Panc1 (cell line): Measurements from ENCODE around the gene MFAP1. TPM values are rescaled to one million over a fixed set of nuclear protein-coding genes. Genes with fewer than 3 reads are reported as not detected.
A peak's percentile ranks its signal among the peaks of the same experiment; 100 is the strongest.

Source experiments
- ATAC-seq: fragments of 200-7000 bp; cut with Tn5 transposase; 2 replicates; pipeline ENCODE4 v1.9.1; 2020; ENCODE audit warnings: mild to moderate bottlenecking, moderate library complexity
- BruUV-seq: library from RNA; stranded (reverse); fragments of 400-500 nt; replicated peaks from 2 replicates; lab custom pipeline; 2021; lab: Mats Ljungman, UMichigan
- CTCF ChIA-PET: fragments of 300-600 bp; sonication (Branson Sonifier 250); formaldehyde crosslinking; loops from one replicate; lab custom pipeline; 2022; ENCODE audit warnings: antibody characterized with exemption; lab: Charles Lee
- POLR2A ChIA-PET: fragments of 300-600 bp; sonication (Branson Sonifier 250); formaldehyde crosslinking; loops from one replicate; lab custom pipeline; 2022; ENCODE audit warnings: antibody characterized with exemption; lab: Charles Lee
- DNase-seq: peaks from one replicate; pipeline ENCODE4 v3.0.0-alpha.2; 2010; ENCODE audit warnings: low read depth, low spot score
- H3K27ac ChIP-seq: 2 replicates; pipeline ENCODE4 v1.5.1; 2011; ENCODE audit warnings: mild to moderate bottlenecking, low read length, inconsistent platforms
- H3K27me3 ChIP-seq: fragments of 200-500 bp; sonication (Bioruptor generic); 2 replicates; pipeline ENCODE4 v1.6.0; 2014; ENCODE audit warnings: low read length, inconsistent platforms; ENCODE audit not compliant: control insufficient read depth, insufficient read depth
- H3K36me3 ChIP-seq: fragments of 200-500 bp; sonication (Bioruptor generic); 2 replicates; pipeline ENCODE4 v1.5.1; 2014; ENCODE audit warnings: inconsistent platforms, mild to moderate bottlenecking, low read length, moderate library complexity; ENCODE audit not compliant: control insufficient read depth, insufficient read depth
- H3K4me1 ChIP-seq: 2 replicates; pipeline ENCODE4 v1.5.1; 2011; ENCODE audit warnings: inconsistent platforms, mild to moderate bottlenecking, low read length, moderate library complexity; ENCODE audit not compliant: control insufficient read depth, insufficient read depth
- H3K4me3 ChIP-seq, 2 experiments: 2 replicates each; pipeline ENCODE4 v1.5.1; 2011 to 2012; ENCODE audit warnings: low read depth in 2 of 2, low read length in 2 of 2, mild to moderate bottlenecking in 2 of 2, inconsistent platforms in 1 of 2, moderate library complexity in 1 of 2
- H3K9me3 ChIP-seq: fragments of 200-500 bp; sonication (Bioruptor generic); 2 replicates; pipeline ENCODE4 v1.5.1; 2014; ENCODE audit warnings: low read depth, mild to moderate bottlenecking, inconsistent platforms, low read length, moderate library complexity; ENCODE audit not compliant: control insufficient read depth, insufficient read depth
- POLR2AphosphoS5 ChIP-seq: IDR thresholded peaks from 2 replicates; pipeline ENCODE4 v1.6.1; 2012; ENCODE audit warnings: mild to moderate bottlenecking, low read depth, low read length, moderate library complexity
- REST ChIP-seq, 2 experiments: IDR thresholded peaks; 2 replicates each; pipeline ENCODE4 v1.6.1; 2011 to 2012; ENCODE audit warnings: low read depth in 2 of 2, control low read depth in 1 of 2, low read length in 1 of 2, mild to moderate bottlenecking in 1 of 2, moderate library complexity in 1 of 2; ENCODE audit not compliant: insufficient read depth in 1 of 2
- SIN3A ChIP-seq: IDR thresholded peaks from 2 replicates; pipeline ENCODE4 v1.6.1; 2012; ENCODE audit warnings: low read depth, mild to moderate bottlenecking, low read length, moderate library complexity, borderline replicate concordance; ENCODE audit not compliant: insufficient read depth
- TCF7L2 ChIP-seq: IDR thresholded peaks from 2 replicates; pipeline ENCODE4 v1.6.1; 2011; ENCODE audit warnings: mild to moderate bottlenecking, low read depth, low read length, inconsistent platforms
- in situ Hi-C: cut with HindIII; loops from 2 replicates; pipeline ENCODE4 v1.10.0; 2016; ENCODE audit warnings: low sequenced_read_pairs, low pct_unique_long_range_greater_than_20kb
- intact Hi-C: fragments of 100-400 bp; cut with micrococcal nuclease; formaldehyde crosslinking; loops from one replicate; pipeline ENCODE4 v1.10.0; 2022; ENCODE audit not compliant: unreplicated experiment
- total RNA-seq: library from RNA; stranded (reverse); gene quantifications from one replicate; pipeline ENCODE4 v1.2.1, GENCODE V29; 2021; ENCODE audit not compliant: unreplicated experiment
- TF ChIP-seq, protein P1 (sequence below): fragments of 450-650 bp; IDR thresholded peaks from 2 replicates; pipeline ENCODE4 v1.5.1; 2017; ENCODE audit warnings: mild to moderate bottlenecking

The MFAP1 gene
- total RNA-seq, 1 experiment from 2014 or later, result 29.7 TPM

GRCh38 chr15:43777267-43777914, 47.1 kb downstream of the MFAP1 start:
- DNase-seq (peak; percentile 66), ATAC-seq (peak; percentile 88)
- peak overlapping the region; percentile 88 for H3K27ac ChIP-seq
- TSS peak; percentile 68 for BruUV-seq
- TF ChIP-seq, protein P1, sequence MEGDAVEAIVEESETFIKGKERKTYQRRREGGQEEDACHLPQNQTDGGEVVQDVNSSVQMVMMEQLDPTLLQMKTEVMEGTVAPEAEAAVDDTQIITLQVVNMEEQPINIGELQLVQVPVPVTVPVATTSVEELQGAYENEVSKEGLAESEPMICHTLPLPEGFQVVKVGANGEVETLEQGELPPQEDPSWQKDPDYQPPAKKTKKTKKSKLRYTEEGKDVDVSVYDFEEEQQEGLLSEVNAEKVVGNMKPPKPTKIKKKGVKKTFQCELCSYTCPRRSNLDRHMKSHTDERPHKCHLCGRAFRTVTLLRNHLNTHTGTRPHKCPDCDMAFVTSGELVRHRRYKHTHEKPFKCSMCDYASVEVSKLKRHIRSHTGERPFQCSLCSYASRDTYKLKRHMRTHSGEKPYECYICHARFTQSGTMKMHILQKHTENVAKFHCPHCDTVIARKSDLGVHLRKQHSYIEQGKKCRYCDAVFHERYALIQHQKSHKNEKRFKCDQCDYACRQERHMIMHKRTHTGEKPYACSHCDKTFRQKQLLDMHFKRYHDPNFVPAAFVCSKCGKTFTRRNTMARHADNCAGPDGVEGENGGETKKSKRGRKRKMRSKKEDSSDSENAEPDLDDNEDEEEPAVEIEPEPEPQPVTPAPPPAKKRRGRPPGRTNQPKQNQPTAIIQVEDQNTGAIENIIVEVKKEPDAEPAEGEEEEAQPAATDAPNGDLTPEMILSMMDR, result peak; percentile 95
- TF ChIP-seq POLR2AphosphoS5, result no peak
- TF ChIP-seq REST (IDR thresholded peaks at IDR 0.05; ENCODE audit: insufficient read depth in 1 of 2, low read depth in 2 of 2, low read length in 1 of 2), result no peak
- TF ChIP-seq SIN3A, result no peak
- no peak; the same call in 1 of the 2 replicates for TF ChIP-seq TCF7L2
- ChIA-PET CTCF (interaction anchor here (0.5 to 0.9 kb wide), 5 partner anchors 8 to 549 kb away, joined by 4 to 7 read pairs (median 5); no protein-coding TSS in a partner anchor), POLR2A (interaction anchor here (0.6 to 1.3 kb wide), 4 partner anchors 9 to 31 kb away, joined by 4 to 8 read pairs (median 5); partner anchors contain the start of gene PDIA3)
- intact Hi-C loops, result no loop called here
- peak overlapping the region; percentile 74 to 92 for H3K4me3 ChIP-seq
- H3K27me3 ChIP-seq, result no peaks in the 10 kb centered on the region
- in situ Hi-C loops, result no loop called here
- no peaks in the 10 kb centered on the region for H3K9me3 ChIP-seq
- H3K36me3 ChIP-seq, result no peaks in the 10 kb centered on the region; the same call in 1 of the 2 replicates
- 0 out of 2 replicates have a peak, but pooled peaks cover 3% of the 10 kb centered on the region for H3K4me1 ChIP-seq

DNA sequence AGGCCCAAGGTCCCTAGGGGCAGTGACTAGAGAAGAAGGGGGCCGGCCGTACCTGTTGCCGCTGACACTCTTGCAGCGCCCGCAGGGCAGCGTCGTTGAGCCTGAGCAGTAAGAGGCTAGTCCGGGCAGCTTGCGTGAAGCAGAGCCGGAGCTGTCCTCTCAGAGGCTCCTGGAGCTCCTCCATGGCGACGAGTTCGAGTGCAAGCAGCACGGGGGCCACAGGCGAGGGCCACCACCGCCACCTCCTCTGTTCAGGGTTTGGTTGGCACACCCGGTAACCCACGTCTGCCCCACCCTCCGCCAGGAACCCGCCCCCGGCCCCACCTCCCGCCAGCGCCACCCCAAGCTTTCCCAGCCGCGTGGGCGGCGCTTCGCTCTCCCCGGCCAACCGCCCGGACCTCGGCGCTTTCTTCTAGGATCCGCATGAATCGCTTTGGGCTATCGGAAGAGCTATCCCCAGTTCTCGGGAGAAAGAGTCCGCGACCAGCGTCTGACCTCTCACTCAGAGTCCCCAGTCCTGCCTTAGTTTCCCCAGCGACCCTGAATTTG, 47.7 kb downstream of the MFAP1 start, which contains the start of gene ELL3:
Gene ELL3, minus strand, starts transcription at position 249 of the 549 bp plus-strand sequence. Its CDS starts 65 bp downstream, at position 184.
- intact Hi-C loops (no loop called here), in situ Hi-C loops (no loop called here)
- H3K4me1 ChIP-seq, result 0 out of 2 replicates have a peak, but pooled peaks cover 3% of the 10 kb centered on the region
- ChIA-PET POLR2A (interaction anchor here (0.5 to 1.3 kb wide), 6 partner anchors 9 to 276 kb away, joined by 3 to 8 read pairs (median 4); partner anchors contain the start of gene PDIA3), CTCF (interaction anchor here (0.5 to 0.9 kb wide), 5 partner anchors 8 to 548 kb away, joined by 4 to 7 read pairs (median 5); no protein-coding TSS in a partner anchor)
- H3K9me3 ChIP-seq, result no peaks in the 10 kb centered on the region
- 0 out of 2 replicates have a peak, but pooled peaks have one; percentile 52 for TF ChIP-seq TCF7L2
- no peak; the same call in 1 of the 2 replicates for TF ChIP-seq SIN3A
- peak; percentile 68 for TF ChIP-seq POLR2AphosphoS5
- TF ChIP-seq REST (IDR thresholded peaks at IDR 0.05; ENCODE audit: insufficient read depth in 1 of 2, low read depth in 2 of 2, low read length in 1 of 2), result no peak
- TF ChIP-seq, protein P1, result no peak
- H3K4me3 ChIP-seq, result peak within 1 kb of the TSS; percentile 74 to 92
- peaks cover 6% of the 10 kb centered on the region for H3K36me3 ChIP-seq
- no peaks in the 10 kb centered on the region for H3K27me3 ChIP-seq
- BruUV-seq, result no TSS peak
- H3K27ac ChIP-seq, result peak within 1 kb of the TSS; percentile 88
- peak; percentile 91 for ATAC-seq
- DNase-seq, result peak; percentile 76
